Measurements from ENCODE around the gene USP48.

GRCh38 chr1:21759182-21759581 is 23.8 kb downstream of the USP48 start:
- TF ChIP-seq CTCF (IDR thresholded peaks at IDR 0.05 in 4 of 5, conservative IDR thresholded peaks at IDR 0.05 in 1 of 5), result no peak
- TF ChIP-seq POLR2A (IDR thresholded peaks at IDR 0.05), result no peak

All from gastrocnemius medialis (tissue), 4 donors.